Hepatocyte (in vitro differentiated cells): ENCODE data around the gene PTPRM.

Experiments used
- CTCF ChIP-seq: fragments of 200-600 bp; sonication (generic); IDR thresholded peaks from 2 replicates; pipeline ENCODE4 v1.5.1; 2016; ENCODE audit warnings: antibody characterized with exemption, mild to moderate bottlenecking; ENCODE audit not compliant: poor library complexity
- EZH2 ChIP-seq: fragments of 200-600 bp; sonication (generic); IDR thresholded peaks from 2 replicates; pipeline ENCODE4 v1.6.1; 2016; ENCODE audit warnings: antibody characterized with exemption, mild to moderate bottlenecking, borderline replicate concordance

- TF ChIP-seq EZH2 (no peak), CTCF (no peak)
These were observed 720.2 kb downstream of the PTPRM start for GRCh38 chr18:8287196-8287885.
